Heart right ventricle (tissue), 16 donors: Measurements from ENCODE around the gene DDIAS. TPM values are rescaled to one million over a fixed set of nuclear protein-coding genes. Genes with fewer than 3 reads are reported as not detected.
"Not testable (repeated sequence)": the region's sequence is repeated elsewhere in the genome, so short reads cannot be mapped to it uniquely, and the experiment has no call there.

Source experiments
- ATAC-seq, 8 donors: fragments of 200-7000 bp; cut with Tn5 transposase; one replicate each; pipeline ENCODE4 v1.9.1; 2020; ENCODE audit warnings: mild to moderate bottlenecking in 8 of 8, moderate library complexity in 8 of 8, moderate number of reproducible peaks in 1 of 8
- DNase-seq, 2 donors: peaks; one replicate each; pipeline ENCODE4 v3.0.0-alpha.2; 2020
- H3K27ac ChIP-seq, 10 donors: fragments of 200-600 bp; sonication (generic) in 2 of 10; one replicate each; pipeline versions ENCODE4 v1.5.0 to v1.8.0; 2020 to 2022; ENCODE audit warnings: mild to moderate bottlenecking in 3 of 10
- H3K27me3 ChIP-seq, 7 donors: fragments of 200-600 bp; one replicate each; pipeline ENCODE4 v1.8.0; 2021 to 2022; ENCODE audit warnings: mild to moderate bottlenecking in 2 of 7
- H3K36me3 ChIP-seq, 9 donors: fragments of 200-600 bp; sonication (generic) in 1 of 9; one replicate each; pipeline versions ENCODE4 v1.5.0 to v1.8.0; 2020 to 2022; ENCODE audit warnings: mild to moderate bottlenecking in 2 of 9
- H3K4me1 ChIP-seq, 9 donors: fragments of 200-600 bp; sonication (generic) in 1 of 9; one replicate each; pipeline versions ENCODE4 v1.5.0 to v1.8.0; 2020 to 2022; ENCODE audit warnings: mild to moderate bottlenecking in 4 of 9
- H3K4me3 ChIP-seq, 10 donors: fragments of 200-600 bp; sonication (generic) in 2 of 10; one replicate each; pipeline versions ENCODE4 v1.5.0 to v1.8.0; 2020 to 2022; ENCODE audit warnings: mild to moderate bottlenecking in 7 of 10, moderate library complexity in 2 of 10
- H3K9me3 ChIP-seq, 11 donors: fragments of 200-600 bp in 10 of 11; sonication (generic) in 2 of 11; one replicate each; pipeline versions ENCODE4 v1.5.0 to v1.8.0; 2013 to 2022; ENCODE audit warnings: mild to moderate bottlenecking in 2 of 11, control low read depth in 1 of 11, moderate library complexity in 1 of 11
- CTCF ChIP-seq, 9 donors: fragments of 200-600 bp; sonication (generic) in 2 of 9; IDR thresholded peaks; one replicate each; pipeline versions ENCODE4 v1.5.0 to v1.8.0; 2021 to 2022; ENCODE audit warnings: antibody characterized with exemption in 9 of 9, mild to moderate bottlenecking in 5 of 9, moderate library complexity in 1 of 9
- WGBS, 2 donors: extraction: QIAGEN DNeasy Blood & Tissue Kit; methylation state at CpG; one replicate each; pipeline ENCODE4 v1.1.7; 2013; ENCODE audit warnings: inconsistent platforms in 1 of 2; 5-methylcytosine and 5-hydroxymethylcytosine counted together
- intact Hi-C, 10 donors: fragments of 100-400 bp; cut with DNase I; formaldehyde crosslinking; loops; one replicate each; pipeline versions ENCODE4 v1.11.1 to v1.14.2; 2022
- long read RNA-seq, 3 donors: library from polyadenylated mRNA; unstranded; transcript quantifications; one replicate each; pipeline ENCODE4 v2.0.0, GENCODE V29; 2020 to 2021
- polyA plus RNA-seq, 2 donors: library from polyadenylated mRNA; stranded (reverse); fragments of 200-250 nt; gene quantifications; one replicate each; pipeline ENCODE4 v1.2.3, GENCODE V29; 2013
- total RNA-seq, 10 donors: library from RNA; stranded (reverse); fragmentation: NEBNext Ultra II Directional in 3 of 10; extraction: Animal tissue kit (Norgen Biotek cat#: 25700) in 3 of 10; gene quantifications; one replicate each; pipeline versions ENCODE4 v1.2.1 to v1.2.4, GENCODE V29; 2021 to 2023
- donor health status: Arrhythmogenic right ventricular cardiomyopathy.
- donor health status: ischemic (EF 13 %, LVEDD 7.1; RV severe dilation, severe dysfunction).
- donor health status: healthy with polysubstance abuse.
- donor health status: DM: no; HTN: yes; CAD: no.
- donor health status: DM: no; HTN: no; CAD: no.
- donor health status: ischemic (EF 25% LVEDD 6.9; RV normal size, moderate dysfunction).
- donor health status: ischemic (EF 25% LVEDD 5.7; RV mildly dilated, moderate dysfunction).
- donor health status: healthy.
- donor health status: DM: yes; HTN: yes; CAD: no.
- donor health status: Ischemic cardiomyopathy.
- donor health status: ischemic (EF 35%, LVEDD 5.7; RV mildly dilated, moderate dysfunction).
- donor health status: nonischemic (EF 11% LVEDD 7.7; RV severe dilation, severe dysfunction).
- donor health status: DM: yes; HTN: yes; CAD: no.
- donor health status: PGD.
- donor health status: ischemic (EF 29% LVEDD 5.4; RV normal size, mild dysfunction).
- donor health status: nonischemic (EF 23%, LVEDD 6.1; RV moderate dilation, normal function).

Gene DDIAS
- 1 to 10 TPM in 3 of 10 donors, under 1 TPM in 7; 0.13 to 2.4 (median 0.65) TPM for total RNA-seq
- polyA plus RNA-seq = under 1 TPM; 0.37 to 0.38 TPM
- long read RNA-seq, donor 1 = 0 reads
- long read RNA-seq, donor 2 = 0 reads
- long read RNA-seq, donor 3, partial matches to known transcripts = 0 of 1 reads
- long read RNA-seq, donor 3, other reads (novel, unspliced or antisense) = 0 of 1 reads

- H3K36me3 ChIP-seq = no peaks in the 10 kb centered on the region
- H3K4me1 ChIP-seq = peaks cover 7 to 43% (median 25%) of the 10 kb centered on the region in 9 donors
- WGBS, 2 donors = 0 to 1% methylated on average over 49 of the region's 49 CpGs
- H3K4me3 ChIP-seq = peak within 1 kb of the TSS; percentile 56 to 85 (median 75)
- H3K27me3 ChIP-seq = no peaks in the 10 kb centered on the region
- ATAC-seq = peak; percentile 86 to 94 (median 88)
- peak within 1 kb of the TSS; percentile 68 to 94 (median 85) for H3K27ac ChIP-seq
- H3K9me3 ChIP-seq = no peaks in the 10 kb centered on the region
- TF ChIP-seq CTCF (IDR thresholded peaks at IDR 0.05) = peak in 1 of 9 donors; percentile 3
- intact Hi-C loops = loop anchor here (1.0 to 10.0 kb wide), 18 partner anchors 34 to 923 kb away; partner anchors contain the start of genes RAB30 (in 6 of the 10), ANKRD42 (in 4 of the 10), PCF11 (in 4 of the 10) and CCDC90B (in 1 of the 10)
- DNase-seq = peak; percentile 89 to 96
Observed at GRCh38 chr11:82901165-82901921, at the start of gene DDIAS. Gene DDIAS, plus strand, starts transcription at chr11:82901736. Its CDS starts 13,003 bp downstream, at chr11:82914739.

- DNase-seq (no peak), ATAC-seq (no peak)
- intact Hi-C loops = no loop called here
- Histone ChIP-seq H3K27ac (no peak overlapping the region), H3K27me3 (no peaks in the 10 kb centered on the region), H3K36me3 (peaks cover 0 to 31% (median 0%) of the 10 kb centered on the region in 9 donors), H3K4me3 (no peak overlapping the region), H3K4me1 (peaks cover 0 to 22% (median 0%) of the 10 kb centered on the region in 9 donors), H3K9me3 (no peaks in the 10 kb centered on the region)
- no peak for TF ChIP-seq CTCF (IDR thresholded peaks at IDR 0.05)
Observed at GRCh38 chr11:82854242-82854641, 47.3 kb upstream of the DDIAS start.

GRCh38 chr11:82854916-82855315 lies 46.6 kb upstream of the DDIAS start:
- H3K27me3 ChIP-seq, ATAC-seq, H3K27ac ChIP-seq, intact Hi-C loops, DNase-seq, H3K9me3 ChIP-seq, H3K4me3 ChIP-seq: not testable (repeated sequence)
- WGBS, 2 donors = 98 to 100% methylated on average over 1 of the region's 1 CpG
- peaks cover 0 to 22% (median 0%) of the 10 kb centered on the region in 9 donors for H3K4me1 ChIP-seq
- peaks cover 0 to 24% (median 0%) of the 10 kb centered on the region in 9 donors for H3K36me3 ChIP-seq

- no peak for ATAC-seq
- no peak for DNase-seq
- 92 to 98% methylated on average over 2 of the region's 2 CpGs for WGBS, 2 donors
- no peak overlapping the region for H3K4me3 ChIP-seq
- H3K27ac ChIP-seq = no peak overlapping the region
- H3K9me3 ChIP-seq = no peaks in the 10 kb centered on the region
- H3K4me1 ChIP-seq = peaks cover 0 to 22% (median 0%) of the 10 kb centered on the region in 9 donors
- intact Hi-C loops = no loop called here
- no peaks in the 10 kb centered on the region for H3K27me3 ChIP-seq
- no peak for TF ChIP-seq CTCF (IDR thresholded peaks at IDR 0.05)
- peaks cover 0 to 17% (median 0%) of the 10 kb centered on the region in 9 donors for H3K36me3 ChIP-seq
Observed at GRCh38 chr11:82855616-82856015, 45.9 kb upstream of the DDIAS start.
